Bronchial epithelial cell (primary cell): ENCODE measurements around the gene SLC16A2. TPM values are rescaled to one million over a fixed set of nuclear protein-coding genes. Genes with fewer than 3 reads are reported as not detected.

Source experiments
- DNase-seq: peaks from one replicate; pipeline ENCODE4 v3.0.0-alpha.2; 2010; ENCODE audit warnings: low read depth
- FAIRE-seq: peaks from 2 replicates; lab custom pipeline; 2011; peaks lifted over from hg19 to GRCh38; lab: Jason Lieb, UNC
- H3K27me3 ChIP-seq: 2 replicates; pipeline ENCODE4 v1.5.1; 2011; ENCODE audit warnings: low read length; ENCODE audit not compliant: control insufficient read depth, insufficient read depth
- H3K36me3 ChIP-seq: 2 replicates; pipeline ENCODE4 v1.5.1; 2011; ENCODE audit warnings: low read length; ENCODE audit not compliant: control insufficient read depth, insufficient read depth
- H3K4me3 ChIP-seq: 2 replicates; pipeline ENCODE4 v1.5.1; 2011; ENCODE audit warnings: mild to moderate bottlenecking, low read depth, low read length, control low read depth
- CTCF ChIP-seq: IDR thresholded peaks from 2 replicates; pipeline ENCODE4 v1.5.1; 2011; ENCODE audit warnings: mild to moderate bottlenecking, moderate library complexity, low read length, control low read depth, inconsistent platforms; ENCODE audit not compliant: insufficient read depth, severe bottlenecking
- total RNA-seq: library from RNA; depleted of rRNA; stranded (reverse); fragments of >200 nt; gene quantifications from 2 replicates; pipeline ENCODE4 v1.2.1, GENCODE V29; 2014

The SLC16A2 gene
- total RNA-seq, 1 donor from 2014 or later: 1.3 TPM

DNA sequence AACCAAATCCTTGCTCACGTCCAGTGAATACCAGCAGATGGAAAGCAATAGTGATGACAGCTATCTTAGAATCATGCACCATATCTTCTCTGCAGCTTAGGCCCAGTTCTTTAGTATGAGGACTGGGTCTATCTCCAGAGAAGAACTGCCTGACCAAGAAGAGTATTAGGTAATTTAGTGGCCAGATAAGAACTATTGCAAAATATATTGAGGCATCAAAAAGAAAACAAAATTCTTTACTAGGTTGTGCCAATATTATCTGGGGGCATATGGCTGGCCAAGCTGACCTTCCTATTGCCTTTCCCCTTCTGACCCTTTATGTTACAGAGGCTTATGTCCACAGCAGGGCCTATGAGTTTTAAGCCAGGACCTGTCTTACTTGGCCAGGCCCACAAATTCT, 101.9 kb downstream of the SLC16A2 start:
- FAIRE-seq: no peak
- DNase-seq: no peak
- H3K4me3 ChIP-seq: no peak overlapping the region
- H3K36me3 ChIP-seq: no peaks in the 10 kb centered on the region
- H3K27me3 ChIP-seq: no peaks in the 10 kb centered on the region
- no peak for TF ChIP-seq CTCF

GRCh38 chrX:74523870-74524735, 102.8 kb downstream of the SLC16A2 start:
- H3K4me3 ChIP-seq: no peak overlapping the region
- DNase-seq (peak; percentile 21), FAIRE-seq (no peak)
- TF ChIP-seq CTCF: no peak
- no peaks in the 10 kb centered on the region for H3K27me3 ChIP-seq
- H3K36me3 ChIP-seq: no peaks in the 10 kb centered on the region

DNA sequence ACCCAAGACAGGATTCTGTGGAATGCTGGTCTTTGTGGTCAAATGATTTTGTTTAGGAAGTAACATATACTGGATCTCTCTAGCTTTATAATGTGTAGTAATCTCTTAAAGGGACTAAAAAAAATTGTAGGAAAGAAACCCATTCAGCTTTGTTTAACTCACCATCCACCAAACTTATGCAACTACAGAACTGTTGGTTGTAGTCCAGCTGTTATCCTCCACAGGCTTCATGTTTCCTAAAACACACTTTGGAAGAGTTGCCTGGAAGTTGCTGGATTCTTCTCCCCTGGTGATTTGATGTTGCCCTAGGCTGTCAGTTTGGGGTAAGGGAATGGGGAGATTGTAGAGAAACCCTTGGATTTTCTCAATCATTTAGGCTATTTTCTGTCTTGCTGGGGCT, 103.8 kb downstream of the SLC16A2 start:
- FAIRE-seq: no peak
- Histone ChIP-seq H3K4me3 (no peak overlapping the region), H3K27me3 (no peaks in the 10 kb centered on the region)

DNA sequence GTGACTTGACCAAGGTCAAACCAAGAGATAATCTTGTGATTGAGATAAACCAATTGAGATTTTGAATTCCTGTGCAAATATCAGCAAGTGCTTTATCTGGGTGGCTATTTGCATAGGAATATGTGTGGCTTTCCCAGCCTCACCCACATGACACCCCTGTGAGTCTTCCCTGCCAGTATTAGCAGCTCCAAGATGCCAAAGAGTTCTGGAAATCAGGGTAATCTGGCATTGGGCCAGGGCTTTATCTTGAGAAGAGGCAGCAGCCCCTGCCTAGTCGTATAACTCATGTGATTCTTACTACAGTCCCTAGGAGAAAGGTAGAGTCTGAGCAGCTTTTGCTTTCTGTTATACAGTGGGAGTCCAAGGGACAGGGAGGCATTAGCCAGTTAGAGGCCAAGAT, 105.5 kb downstream of the SLC16A2 start:
- no peak for TF ChIP-seq CTCF
- no peaks in the 10 kb centered on the region for H3K36me3 ChIP-seq
- FAIRE-seq (no peak), DNase-seq (no peak)
- H3K27me3 ChIP-seq: no peaks in the 10 kb centered on the region
- H3K4me3 ChIP-seq: no peak overlapping the region

More for the DNA sequence above, 103.8 kb downstream of the SLC16A2 start:
- no peak for DNase-seq
- no peaks in the 10 kb centered on the region for H3K36me3 ChIP-seq
- no peak for TF ChIP-seq CTCF

GRCh38 chrX:74527350-74527749, 106.1 kb downstream of the SLC16A2 start:
- H3K36me3 ChIP-seq: no peaks in the 10 kb centered on the region
- no peak overlapping the region for H3K4me3 ChIP-seq
- TF ChIP-seq CTCF: no peak
- no peak for FAIRE-seq
- H3K27me3 ChIP-seq: no peaks in the 10 kb centered on the region
- no peak for DNase-seq
